ENCODE data around the gene MOV10L1.

Gene MOV10L1

GRCh38 chr22:50177537-50178470, 88.0 kb downstream of the MOV10L1 start:
- no peak for DNase-seq

- DNase-seq = no peak
Measured at GRCh38 chr22:50178471-50178864, 88.7 kb downstream of the MOV10L1 start.

GRCh38 chr22:50178871-50179869, 89.4 kb downstream of the MOV10L1 start:
- DNase-seq = peak in 1 of 5 experiments; percentile 7

- peak in 1 of 5 experiments; percentile 3 for DNase-seq
Measured at GRCh38 chr22:50179937-50180726, 90.3 kb downstream of the MOV10L1 start.

GRCh38 chr22:50180727-50181521, 91.1 kb downstream of the MOV10L1 start:
- DNase-seq = peak in 1 of 5 experiments; percentile 4

- DNase-seq = no peak
Measured at GRCh38 chr22:50182176-50183081, 92.6 kb downstream of the MOV10L1 start.

GRCh38 chr22:50183141-50183971, 93.5 kb downstream of the MOV10L1 start:
- no peak for DNase-seq

- no peak for DNase-seq
Measured at GRCh38 chr22:50184004-50184901, 94.4 kb downstream of the MOV10L1 start.

GRCh38 chr22:50184902-50185374, 95.1 kb downstream of the MOV10L1 start:
- no peak for DNase-seq

- DNase-seq = peak; percentile 80 to 95 (median 83)
Measured at GRCh38 chr22:50185375-50186087, 95.7 kb downstream of the MOV10L1 start, which contains the start of gene TRABD. TSS of gene TRABD (plus strand) at chr22:50185913. CDS start at chr22:50193061, 7,148 bp downstream.

- no peak for DNase-seq
Measured at GRCh38 chr22:50186181-50186714, 96.4 kb downstream of the MOV10L1 start.

GRCh38 chr22:50186761-50187523, 97.1 kb downstream of the MOV10L1 start:
- peak in 2 of 5 experiments; percentile 41 to 60 for DNase-seq

- DNase-seq = no peak
Measured at GRCh38 chr22:50188356-50188755, 98.5 kb downstream of the MOV10L1 start.

- no peak for DNase-seq
Measured at GRCh38 chr22:50189184-50189848, 99.5 kb downstream of the MOV10L1 start.

GRCh38 chr22:50189849-50190181, 100.0 kb downstream of the MOV10L1 start:
- no peak for DNase-seq
